Esophagus muscularis mucosa (tissue), 4 donors: ENCODE measurements around the gene DNAAF1.

Experiments
- EP300 ChIP-seq: sonication (generic); formaldehyde crosslinking; IDR thresholded peaks from one replicate; pipeline ENCODE4 v1.6.1; 2017; ENCODE audit warnings: antibody characterized with exemption
- POLR2A ChIP-seq: fragments of 450-650 bp; IDR thresholded peaks from one replicate; pipeline ENCODE4 v1.6.1; 2017; ENCODE audit warnings: antibody characterized with exemption, moderate library complexity, mild to moderate bottlenecking, low read depth
- POLR2AphosphoS5 ChIP-seq, 2 donors: sonication (generic); formaldehyde crosslinking; IDR thresholded peaks; one replicate each; pipeline ENCODE4 v1.6.1; 2017; ENCODE audit warnings: antibody characterized with exemption in 2 of 2
- TF ChIP-seq, protein P1 (sequence below), 3 experiments: fragments of 200-600 bp in 2 of 3; fragments of 450-650 bp in 1 of 3; sonication (generic) in 2 of 3; IDR thresholded peaks; one replicate each; pipeline ENCODE4 v1.5.1; 2017 to 2019; ENCODE audit warnings: antibody characterized with exemption in 3 of 3, mild to moderate bottlenecking in 2 of 3, moderate library complexity in 1 of 3

DNA sequence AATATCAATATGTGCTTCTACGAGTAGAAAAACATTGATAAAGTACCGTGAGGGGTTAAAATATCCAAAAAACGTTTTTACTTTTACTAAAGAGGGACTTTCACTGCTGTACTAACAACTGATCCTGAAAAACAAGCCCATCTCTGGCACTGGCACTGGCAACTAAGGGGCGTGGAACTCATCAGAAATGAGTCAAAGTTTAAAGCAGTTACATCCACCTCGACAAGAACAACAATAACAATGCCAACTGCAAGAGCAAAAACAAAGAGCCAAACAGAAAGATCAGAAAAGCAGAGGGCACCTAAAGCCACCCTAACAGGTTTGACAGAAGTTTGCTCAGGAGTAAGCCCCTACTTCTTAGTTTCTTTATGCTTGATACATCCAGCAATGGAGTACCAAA lies 41.4 kb upstream of the DNAAF1 start:
- TF ChIP-seq POLR2A (no peak), POLR2AphosphoS5 (IDR thresholded peaks at IDR 0.05) (no peak), EP300 (no peak)
- TF ChIP-seq, protein P1, sequence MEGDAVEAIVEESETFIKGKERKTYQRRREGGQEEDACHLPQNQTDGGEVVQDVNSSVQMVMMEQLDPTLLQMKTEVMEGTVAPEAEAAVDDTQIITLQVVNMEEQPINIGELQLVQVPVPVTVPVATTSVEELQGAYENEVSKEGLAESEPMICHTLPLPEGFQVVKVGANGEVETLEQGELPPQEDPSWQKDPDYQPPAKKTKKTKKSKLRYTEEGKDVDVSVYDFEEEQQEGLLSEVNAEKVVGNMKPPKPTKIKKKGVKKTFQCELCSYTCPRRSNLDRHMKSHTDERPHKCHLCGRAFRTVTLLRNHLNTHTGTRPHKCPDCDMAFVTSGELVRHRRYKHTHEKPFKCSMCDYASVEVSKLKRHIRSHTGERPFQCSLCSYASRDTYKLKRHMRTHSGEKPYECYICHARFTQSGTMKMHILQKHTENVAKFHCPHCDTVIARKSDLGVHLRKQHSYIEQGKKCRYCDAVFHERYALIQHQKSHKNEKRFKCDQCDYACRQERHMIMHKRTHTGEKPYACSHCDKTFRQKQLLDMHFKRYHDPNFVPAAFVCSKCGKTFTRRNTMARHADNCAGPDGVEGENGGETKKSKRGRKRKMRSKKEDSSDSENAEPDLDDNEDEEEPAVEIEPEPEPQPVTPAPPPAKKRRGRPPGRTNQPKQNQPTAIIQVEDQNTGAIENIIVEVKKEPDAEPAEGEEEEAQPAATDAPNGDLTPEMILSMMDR (IDR thresholded peaks at IDR 0.05): no peak
